Raji (cell line): Measurements from ENCODE around the gene CD300H.

Experiments used
- POLR2A ChIP-seq: IDR thresholded peaks from 2 replicates; pipeline ENCODE4 v1.6.1; 2011; ENCODE audit warnings: low read depth, low read length, control low read depth; ENCODE audit not compliant: insufficient read depth

Gene CD300H

DNA sequence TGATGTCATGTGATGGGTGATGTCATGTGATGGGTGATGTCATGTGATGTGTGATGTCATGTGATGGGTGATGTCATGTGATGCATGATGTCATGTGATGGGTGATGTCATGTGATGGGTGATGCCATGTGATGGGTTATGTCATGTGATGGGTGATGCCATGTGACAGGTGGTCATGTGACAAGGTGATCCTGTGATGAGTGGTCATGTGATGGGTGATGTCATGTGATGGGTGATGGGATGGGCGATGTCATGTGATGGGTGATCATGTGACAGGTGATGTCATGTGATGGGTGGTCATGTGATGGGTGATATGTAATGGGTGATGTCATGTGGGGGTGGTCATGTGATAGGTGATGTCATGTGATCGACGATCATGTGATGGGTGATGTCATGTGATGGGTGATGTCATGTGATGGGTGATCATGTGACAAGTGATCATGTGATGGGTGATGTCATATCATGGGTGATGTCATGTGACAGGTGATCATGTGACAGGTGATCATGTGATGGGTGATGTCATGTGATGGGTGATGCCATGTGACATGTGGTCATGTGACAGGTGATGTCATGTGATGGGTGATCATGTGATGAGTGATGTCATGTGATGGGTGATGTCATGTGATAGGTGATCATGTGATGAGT is 53.2 kb downstream of the CD300H start:
- no peak for TF ChIP-seq POLR2A

- no peak for TF ChIP-seq POLR2A
Observed at GRCh38 chr17:74512624-74513091, 54.7 kb downstream of the CD300H start.

- no peak for TF ChIP-seq POLR2A
Observed at GRCh38 chr17:74512036-74512435, 55.3 kb downstream of the CD300H start.
